GM15510 (cell line): ENCODE data around the gene CDC40.

Source experiments
- POLR2A ChIP-seq: IDR thresholded peaks from 3 replicates; pipeline ENCODE4 v1.6.1; 2011; ENCODE audit warnings: borderline replicate concordance; ENCODE audit not compliant: insufficient read length; ENCODE audit errors: extremely low read depth

The CDC40 gene

DNA sequence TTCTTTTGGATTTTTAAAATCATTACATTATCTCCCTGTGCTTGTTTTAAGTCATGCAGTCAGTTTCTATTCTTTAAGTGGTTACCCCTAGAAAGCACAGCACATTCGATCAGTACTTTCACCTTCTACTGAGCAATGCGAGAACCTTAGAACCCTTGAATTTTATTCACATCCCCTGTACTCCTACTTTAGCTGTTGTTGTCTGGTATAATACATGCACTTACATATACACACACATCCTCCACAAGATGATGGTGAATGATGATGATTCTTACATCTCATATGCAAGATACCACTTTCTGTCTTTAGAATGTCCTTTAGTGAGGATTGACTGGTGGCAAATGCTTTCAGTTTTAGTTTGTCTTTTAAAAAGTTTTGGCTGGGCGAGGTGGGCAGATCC, 5.7 kb downstream of the CDC40 start:
- no peak for TF ChIP-seq POLR2A

DNA sequence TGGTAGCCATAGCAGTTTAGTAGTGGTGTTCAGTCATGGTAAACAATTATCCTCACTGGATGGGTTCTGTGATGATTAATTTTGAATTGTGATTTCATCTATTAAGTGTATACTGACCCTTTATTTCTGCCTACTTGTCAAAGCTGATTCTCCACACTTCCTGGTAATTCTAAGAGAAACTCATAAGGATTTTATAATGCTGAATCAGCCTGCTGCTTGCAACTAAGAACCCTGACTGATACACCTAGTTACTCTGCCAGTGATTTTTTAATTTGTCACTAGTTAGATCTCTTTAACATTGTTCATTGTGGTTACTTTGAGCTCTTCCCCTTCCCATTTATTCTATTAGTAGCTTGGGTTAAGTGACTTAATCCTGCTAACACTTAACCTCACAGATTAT, 8.6 kb downstream of the CDC40 start:
- no peak for TF ChIP-seq POLR2A

DNA sequence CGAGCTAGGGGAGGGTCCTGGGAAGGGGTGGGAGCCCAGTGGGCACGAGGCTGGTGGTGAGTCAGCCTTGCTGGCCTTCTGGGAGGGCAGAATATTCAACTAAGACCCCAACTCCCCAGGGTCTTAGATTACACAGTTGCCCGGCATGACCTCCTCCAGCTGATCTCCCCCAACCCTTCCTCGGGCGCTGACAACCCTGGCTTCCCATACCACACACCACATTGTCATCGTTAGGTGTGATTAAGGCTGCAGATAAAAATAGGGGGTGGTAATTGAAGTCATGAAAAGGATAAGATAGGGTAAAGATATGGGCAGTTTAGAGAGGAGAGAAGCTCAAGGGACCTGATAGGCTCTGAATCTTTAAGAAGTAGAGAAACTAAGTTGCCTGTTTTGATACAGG, 10.5 kb downstream of the CDC40 start:
- no peak for TF ChIP-seq POLR2A

DNA sequence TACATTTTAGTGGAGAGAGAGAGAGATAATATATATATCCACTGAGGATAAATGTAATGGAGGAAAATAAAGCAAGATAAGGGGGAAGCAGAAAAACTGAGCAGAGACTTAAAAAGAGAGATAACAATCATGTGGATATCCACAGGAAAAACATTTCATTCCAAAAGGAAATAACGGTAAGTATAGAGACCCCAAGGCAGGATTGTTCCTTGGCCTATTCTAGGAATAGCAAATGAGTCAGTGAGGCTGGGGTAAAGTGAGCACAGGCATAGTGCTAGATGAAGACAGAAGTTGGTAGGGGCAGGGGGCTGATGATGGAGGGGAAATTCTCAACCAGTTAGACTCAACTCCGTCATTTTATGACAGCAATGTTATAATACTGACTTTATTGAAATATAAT, 11.2 kb downstream of the CDC40 start:
- no peak for TF ChIP-seq POLR2A

DNA sequence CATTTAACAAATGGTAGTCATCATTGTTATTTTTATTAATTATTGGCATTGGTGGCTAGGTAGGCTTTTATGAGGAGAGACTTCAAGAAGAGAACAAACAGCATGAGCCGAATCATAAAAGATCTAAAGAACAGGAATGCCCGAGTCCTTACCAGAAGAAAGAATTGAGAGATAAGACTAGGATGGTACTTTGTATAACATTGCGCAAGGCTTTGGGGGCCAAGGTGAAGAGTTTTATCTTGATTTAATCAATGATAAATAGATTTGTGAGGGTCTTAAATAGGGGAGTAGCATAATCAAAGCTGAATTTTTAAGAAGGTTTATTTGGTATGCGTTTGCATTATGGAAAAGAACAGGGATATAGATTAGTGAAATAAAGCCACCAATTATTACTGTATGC, 15.4 kb downstream of the CDC40 start:
- TF ChIP-seq POLR2A: no peak

DNA sequence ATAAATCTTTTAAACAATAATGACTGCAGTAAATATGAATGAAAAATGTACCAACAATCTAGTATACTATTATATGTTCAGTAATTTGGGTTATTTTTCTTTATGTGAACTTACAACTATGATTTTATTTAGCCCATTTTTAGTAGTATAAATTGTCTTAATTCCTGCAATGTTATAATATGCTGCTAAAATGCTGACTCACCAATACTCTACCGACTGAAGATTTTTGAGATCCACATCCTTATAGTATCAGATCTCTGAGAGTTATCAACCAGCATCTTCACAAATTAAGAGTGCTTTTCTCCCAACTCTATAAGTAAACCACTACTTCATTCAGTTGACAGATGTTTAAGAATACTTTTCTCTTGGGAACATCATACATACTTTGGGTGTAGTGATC, 16.6 kb downstream of the CDC40 start:
- TF ChIP-seq POLR2A: no peak

DNA sequence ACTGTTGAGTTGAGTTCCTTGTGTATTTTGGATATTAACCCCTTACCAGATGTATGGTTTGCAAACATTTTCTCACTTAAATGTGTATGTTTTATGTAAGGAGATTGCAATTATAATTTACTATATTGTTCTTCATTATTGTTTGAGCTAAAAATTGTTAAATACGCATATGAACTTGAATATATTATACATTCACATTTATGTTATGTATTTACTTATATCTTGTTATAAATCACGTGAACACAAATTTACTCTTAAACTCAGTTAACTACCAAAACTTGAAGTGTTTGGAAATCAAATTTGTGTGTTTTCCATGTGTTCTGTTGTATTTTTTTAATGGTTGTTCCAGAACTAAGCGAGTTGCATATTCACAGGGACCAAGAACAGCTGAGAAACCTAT, 18.3 kb downstream of the CDC40 start:
- no peak for TF ChIP-seq POLR2A

DNA sequence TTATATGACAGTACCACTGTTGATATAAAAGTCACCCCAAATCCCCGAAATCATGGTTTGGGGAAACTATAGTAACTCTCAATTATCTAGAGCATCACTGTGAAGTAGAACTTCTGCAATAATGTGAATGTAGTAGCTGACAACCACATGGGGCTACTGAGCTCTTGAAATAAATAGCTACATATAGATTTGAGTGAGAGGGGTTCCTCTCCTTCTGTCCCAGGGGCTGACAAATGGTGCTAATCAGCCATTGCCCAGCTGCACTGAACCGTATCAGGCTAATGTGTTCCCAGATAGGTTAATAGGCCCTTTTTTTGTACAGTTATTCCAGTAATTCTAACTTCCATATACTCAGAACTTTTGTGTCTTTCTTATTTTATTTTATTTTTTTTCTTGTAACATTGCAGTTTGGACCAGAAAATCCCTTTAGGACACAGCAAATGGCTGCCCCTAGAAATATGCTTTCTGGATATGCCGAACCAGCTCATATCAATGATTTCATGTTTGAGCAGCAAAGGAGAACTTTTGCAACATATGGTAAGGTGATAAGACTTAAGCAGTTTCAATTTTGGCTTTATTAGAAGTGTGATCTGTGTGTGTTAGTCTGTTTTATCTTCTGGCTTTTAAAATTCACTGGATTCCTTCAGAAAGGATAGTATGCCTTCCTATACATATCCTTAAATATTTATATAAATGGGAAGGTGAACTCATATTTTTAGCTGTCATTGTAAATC, 21.1 kb downstream of the CDC40 start:
- no peak for TF ChIP-seq POLR2A

DNA sequence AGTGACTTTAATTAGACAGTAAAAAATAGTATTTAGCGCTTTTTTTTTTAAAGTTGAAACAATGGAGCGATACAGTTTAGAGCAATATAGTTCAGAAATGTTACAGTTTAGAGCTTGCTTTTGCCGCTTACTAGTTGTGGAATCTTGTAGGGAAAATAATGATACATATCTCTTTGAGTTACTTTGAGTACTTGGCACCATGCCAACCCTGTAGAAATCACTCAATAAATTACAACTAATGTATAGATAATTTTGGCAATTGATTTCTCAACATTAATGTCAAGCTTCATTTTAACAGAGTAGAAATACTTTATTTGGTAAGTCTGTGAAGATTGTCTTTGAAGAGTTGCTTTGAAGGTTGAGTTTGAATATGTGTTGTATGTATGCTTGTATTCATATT, 27.4 kb downstream of the CDC40 start:
- no peak for TF ChIP-seq POLR2A

DNA sequence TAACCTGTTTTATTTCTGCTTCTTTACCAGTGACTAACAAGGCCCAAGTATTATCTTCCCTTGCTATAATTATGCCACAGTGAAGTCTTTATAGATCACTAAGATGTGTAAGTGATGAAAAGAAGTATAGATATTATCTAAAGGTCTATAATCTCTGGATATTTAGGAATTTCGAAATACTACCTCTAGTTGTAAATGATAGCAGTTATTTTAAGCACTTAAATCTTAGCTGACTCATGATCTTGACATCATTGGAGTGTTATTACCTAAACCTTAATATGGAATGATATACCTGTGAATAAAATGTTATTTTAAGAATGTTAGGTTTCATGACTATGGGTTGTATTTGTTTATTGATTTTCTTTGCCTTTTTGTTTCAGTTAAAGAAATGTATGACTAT, 31.5 kb downstream of the CDC40 start:
- no peak for TF ChIP-seq POLR2A

DNA sequence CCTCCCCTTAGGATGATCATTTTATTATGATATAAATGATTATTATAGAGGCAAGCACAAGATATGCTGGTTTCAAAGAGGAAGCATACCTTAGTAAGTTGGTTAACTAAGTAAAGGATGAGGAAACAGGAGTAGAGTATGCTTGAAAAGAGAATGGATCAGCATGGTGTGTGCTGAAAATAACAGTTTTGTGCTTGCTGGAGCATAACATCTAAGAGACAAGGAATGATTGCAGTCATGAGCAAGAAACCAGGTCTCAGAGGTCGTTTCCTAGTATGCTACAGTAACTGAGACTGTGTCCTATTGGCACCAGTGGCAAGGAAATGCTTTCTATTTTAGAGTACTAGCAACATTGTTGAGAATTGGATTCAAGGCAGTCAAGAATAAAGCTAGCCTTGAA, 34.1 kb downstream of the CDC40 start:
- TF ChIP-seq POLR2A: no peak

DNA sequence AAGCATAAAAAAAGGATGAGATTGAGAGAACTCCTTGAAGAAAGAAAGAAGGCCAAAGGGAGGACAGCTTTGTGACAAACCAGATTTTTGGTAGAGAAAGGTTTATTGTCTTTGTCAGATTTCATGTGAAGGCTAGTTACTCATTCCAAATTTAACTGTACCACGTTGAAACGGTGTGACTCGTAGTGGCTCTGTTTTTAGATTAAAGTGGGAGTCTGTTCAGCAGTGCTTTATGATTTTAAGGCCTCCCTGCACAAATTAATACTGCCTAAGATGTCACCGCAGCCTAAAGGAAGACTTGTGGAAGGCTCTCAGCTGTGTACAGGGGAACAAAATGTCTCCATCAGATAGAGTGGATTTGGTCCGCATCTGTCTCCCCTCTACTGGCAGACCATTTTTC, 35.9 kb downstream of the CDC40 start:
- no peak for TF ChIP-seq POLR2A

DNA sequence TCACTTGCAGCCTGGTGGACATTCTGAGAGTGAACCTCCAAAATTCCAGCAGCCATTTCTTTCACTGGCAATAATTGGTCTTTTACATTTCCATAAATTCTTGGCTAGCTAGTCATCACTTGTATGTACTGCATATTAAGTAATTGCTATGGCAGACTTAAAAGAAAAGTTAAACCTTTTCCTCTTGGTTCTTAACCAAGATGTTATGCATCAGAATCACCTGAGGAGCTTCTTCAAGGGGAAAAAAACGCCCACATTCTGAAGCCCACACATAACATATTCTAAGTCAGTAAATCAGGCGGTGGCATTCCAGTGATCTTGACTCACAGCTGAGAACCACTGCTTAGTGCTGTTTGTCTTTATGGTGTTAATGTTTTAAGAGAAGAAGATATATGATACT, 37.0 kb downstream of the CDC40 start:
- TF ChIP-seq POLR2A: no peak

DNA sequence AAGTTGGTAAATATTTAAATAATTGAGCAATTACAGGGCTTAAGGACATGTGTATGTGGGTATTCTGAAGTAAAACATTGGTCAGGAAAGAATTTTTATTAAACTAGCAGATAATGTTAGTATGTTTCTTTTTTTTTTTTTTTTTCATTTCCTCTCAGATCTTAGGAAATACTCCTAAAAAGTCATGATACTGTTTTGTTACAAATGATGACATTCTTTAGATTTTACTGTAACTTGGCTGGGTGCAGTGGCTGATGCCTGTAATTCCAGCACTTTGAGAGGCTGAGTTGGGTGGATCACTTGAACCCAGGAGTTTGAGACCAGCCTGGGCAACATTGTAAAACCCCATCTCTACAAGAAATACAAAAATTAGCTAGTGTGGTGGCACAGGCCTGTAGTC, 41.5 kb downstream of the CDC40 start:
- no peak for TF ChIP-seq POLR2A

DNA sequence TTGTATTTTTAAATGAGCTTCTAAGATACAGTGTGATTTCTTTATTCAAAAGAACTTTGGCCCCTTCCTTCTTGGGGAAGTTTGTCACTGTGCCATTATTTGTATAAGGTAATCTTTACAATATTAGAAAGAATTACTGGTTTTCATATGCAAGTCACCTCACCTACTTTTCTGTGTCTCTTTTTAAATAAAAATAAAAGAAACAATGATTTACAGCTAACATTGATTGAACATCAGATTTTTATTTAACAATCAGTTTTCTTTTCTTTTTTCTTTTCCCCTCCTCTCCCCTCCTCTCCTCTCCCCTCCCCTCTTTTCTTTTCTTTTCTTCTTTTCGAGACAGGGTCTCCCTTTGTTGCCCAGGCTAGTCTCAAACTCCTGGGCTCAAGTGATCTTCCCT, 46.0 kb downstream of the CDC40 start:
- TF ChIP-seq POLR2A: no peak

DNA sequence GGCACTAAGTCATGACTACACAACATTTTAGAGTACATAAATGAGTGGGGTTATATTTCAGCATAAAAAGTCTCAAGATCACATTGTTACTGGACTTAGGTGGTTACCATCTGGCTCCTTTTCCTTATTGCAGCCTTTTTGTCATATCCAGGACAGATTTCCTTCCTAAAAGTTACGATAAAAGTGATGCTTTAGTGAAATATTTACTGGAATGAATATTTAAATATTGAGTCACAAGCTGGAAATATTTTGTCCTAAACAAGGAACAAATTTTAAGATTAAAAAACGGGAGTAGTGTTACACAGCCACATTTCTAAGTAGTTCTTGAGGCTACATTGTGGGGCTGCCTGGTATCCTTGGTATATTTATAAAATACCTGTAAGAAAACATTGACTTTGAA, 52.2 kb downstream of the CDC40 start:
- no peak for TF ChIP-seq POLR2A

DNA sequence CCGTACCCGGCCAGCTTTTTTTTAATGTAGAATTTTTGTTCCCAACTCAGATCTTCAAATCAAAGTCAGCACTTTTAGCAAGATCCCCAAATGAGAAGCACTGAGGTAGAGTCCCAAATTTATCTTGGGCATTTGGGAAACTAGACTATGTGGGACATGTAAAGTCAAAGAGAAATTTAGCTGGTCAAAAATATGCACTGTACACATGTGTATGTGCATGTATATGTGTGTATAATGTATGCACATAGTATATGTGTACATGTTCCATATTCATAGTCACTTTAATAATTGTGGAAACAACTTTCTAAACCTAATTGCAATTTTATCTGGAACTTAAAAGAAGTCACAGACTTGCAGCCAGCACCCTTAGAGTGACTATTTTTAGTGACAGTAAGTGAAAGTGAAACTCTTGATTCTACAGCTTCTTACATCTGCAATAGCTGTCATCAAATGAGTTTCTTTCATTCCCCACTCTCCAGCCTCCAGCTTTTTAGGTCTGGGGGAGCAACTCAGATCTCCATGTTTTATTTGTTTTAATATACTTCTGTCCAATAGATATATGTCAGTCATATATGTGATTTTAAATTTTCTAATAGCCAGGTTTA, 53.6 kb downstream of the CDC40 start:
- TF ChIP-seq POLR2A: no peak

DNA sequence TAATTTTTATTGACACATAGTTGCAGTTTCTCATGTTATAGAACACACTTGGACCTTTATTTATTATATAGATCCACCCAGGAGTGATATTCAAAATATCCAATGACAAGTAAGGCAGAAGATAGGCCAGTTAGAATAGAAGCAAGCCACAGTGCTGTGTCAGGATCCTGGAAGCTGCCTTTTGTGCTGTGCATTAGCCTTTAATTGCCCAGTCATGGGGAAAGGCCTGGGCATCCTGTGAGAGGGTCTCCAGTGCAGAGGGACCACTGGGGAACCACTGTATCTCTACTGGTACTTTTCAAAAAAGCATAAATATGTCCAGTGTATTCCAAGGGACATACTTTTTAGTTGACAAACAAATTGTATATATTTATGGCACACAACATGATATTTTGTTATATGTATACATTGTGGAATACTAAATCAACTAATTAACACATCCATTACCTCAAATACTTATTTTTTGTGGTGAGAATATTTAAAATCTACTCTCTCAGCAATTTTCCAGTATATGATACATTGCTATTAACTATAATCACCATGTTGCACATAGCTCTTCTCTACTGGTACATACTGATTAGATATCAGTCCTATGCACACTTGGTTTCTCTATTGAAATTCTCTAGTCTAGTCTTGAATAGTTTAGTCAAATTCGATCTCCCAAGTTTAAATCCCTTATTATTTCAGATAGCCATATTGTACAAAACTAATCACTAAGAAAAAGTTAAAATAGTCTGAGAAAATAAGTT, 59.5 kb downstream of the CDC40 start:
- no peak for TF ChIP-seq POLR2A
